ENCODE data around the gene KEAP1. TPM values are rescaled to one million over a fixed set of nuclear protein-coding genes. Genes with fewer than 3 reads are reported as not detected.
A peak's percentile ranks its signal among the peaks of the same experiment; 100 is the strongest.
"Not testable (repeated sequence)": the region's sequence is repeated elsewhere in the genome, so short reads cannot be mapped to it uniquely, and the experiment has no call there.

Gene KEAP1
- total RNA-seq, 1 donor from 2014 or later, result 63.9 TPM

DNA sequence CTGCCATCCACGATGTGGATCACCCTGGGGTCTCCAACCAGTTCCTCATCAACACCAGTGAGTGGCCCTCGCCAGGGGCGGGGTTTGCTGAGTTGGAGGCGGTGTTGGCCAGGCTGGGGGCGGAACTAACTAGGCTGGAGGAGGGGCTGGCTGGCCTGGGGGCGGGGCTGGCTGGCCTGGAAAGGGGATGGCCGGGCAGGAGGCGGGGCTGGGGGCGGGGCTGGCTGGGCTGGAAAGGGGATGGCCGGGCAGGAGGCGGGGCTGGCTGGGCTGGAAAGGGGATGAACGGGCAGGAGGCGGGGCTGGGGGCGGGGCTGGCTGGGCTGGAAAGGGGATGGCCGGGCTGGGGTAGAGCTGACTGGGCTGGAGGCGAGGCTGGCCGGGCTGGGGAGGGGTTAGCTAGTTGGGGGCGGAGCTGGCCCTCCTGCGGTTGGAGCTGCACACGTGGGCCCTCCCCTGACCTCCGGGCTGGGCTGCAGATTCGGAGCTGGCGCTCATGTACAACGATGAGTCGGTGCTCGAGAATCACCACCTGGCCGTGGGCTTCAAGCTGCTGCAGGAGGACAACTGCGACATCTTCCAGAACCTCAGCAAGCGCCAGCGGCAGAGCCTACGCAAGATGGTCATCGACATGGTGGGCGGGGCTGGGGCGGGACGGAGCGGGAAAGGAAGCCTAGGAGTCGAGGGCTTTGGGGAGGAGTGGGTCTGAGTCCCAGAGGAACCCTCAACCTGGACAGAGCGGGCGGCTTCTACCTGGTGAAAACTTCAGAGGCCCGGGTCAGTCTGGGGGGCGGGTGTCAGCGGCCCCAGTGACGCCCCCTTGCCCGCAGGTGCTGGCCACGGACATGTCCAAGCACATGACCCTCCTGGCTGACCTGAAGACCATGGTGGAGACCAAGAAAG lies 41.9 kb downstream of the KEAP1 start:
- ATAC-seq (peak; percentile 97), DNase-seq (ENCODE audit: low spot score) (peak; percentile 98)
- intact Hi-C loops (cut with DNase I), result no loop called here

DNA sequence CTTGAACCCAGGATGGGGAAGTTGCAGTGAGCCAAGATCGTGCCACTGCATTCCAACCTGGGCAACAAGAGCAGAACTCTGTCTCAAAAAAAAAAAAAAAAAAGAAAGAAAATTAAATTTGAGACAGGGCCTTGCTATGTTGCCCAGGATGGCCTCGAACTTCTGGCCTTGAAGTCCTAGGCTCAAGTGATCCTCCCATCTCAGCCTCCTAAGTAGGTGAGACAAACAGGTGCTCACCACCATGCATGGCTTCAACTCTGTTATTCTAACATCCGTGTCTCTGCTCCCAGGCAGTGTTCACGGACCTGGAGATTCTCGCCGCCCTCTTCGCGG lies 42.5 kb downstream of the KEAP1 start:
- intact Hi-C loops (cut with DNase I), result no loop called here
- DNase-seq (ENCODE audit: low spot score) (no peak), ATAC-seq (no peak)

DNA sequence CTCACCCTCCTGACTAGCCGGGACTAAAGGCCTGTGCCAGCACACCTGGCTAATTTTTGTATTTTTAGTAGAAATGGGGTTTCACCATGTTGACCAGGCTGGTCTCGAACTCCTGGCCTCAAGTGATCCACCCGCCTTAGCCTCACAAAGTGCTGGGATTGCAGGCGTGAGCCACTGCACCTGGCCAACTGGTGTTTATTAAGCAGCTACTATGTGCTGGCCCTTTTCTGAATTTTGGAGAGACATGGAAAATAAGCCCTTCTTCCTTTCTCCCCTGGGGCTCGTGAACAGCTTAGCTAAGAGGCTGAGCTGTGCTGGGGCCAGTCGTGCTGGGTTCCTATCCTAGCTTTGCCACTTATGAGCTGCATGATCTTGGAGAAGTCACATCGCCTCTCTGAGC lies 44.4 kb downstream of the KEAP1 start:
- ATAC-seq; DNase-seq (ENCODE audit: low spot score); intact Hi-C loops (cut with DNase I): not testable (repeated sequence)

DNA sequence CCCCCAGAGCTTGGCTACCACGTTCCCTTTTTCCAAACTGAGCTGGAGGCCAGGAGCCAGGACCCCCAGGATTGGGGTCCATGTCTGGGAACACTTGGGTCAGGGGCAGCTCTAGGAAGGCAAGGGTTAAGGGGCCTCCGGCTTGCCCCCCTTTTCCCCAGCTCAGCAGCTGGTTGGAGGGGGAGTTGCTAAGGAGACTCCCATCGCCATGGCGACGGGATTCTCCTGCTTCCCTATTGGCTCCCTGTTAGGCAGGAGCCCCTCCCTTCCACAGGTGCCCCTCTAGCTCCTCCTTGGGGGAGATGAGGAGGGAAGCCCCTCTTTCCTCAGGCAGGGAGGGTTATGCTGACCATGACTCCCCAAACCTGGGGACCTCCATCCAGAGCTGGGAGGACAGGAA lies 48.9 kb downstream of the KEAP1 start:
- intact Hi-C loops (cut with DNase I), result no loop called here
- DNase-seq (ENCODE audit: low spot score) (no peak), ATAC-seq (no peak)

DNA sequence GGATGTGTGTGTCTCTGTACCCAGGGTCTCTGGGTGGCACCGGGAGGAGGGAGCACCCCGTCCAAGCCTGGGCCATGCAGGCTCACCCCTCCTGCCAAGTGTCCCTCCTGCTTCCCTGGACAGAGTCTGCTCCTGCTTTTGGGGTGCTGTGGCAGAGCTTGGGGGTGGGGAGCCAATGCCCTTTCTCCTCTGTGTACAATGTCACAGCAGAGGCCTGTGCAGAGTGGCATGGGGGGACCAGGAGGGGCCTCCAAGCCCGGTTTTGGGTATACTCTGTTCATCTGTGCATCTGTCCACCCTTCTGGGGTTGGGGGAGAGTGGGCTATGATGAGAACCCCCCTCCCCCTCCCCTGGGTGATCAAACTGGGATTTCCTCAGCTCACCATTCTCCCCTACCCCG lies 49.3 kb downstream of the KEAP1 start:
- DNase-seq (ENCODE audit: low spot score) (no peak), ATAC-seq (no peak)
- intact Hi-C loops (cut with DNase I), result no loop called here

DNA sequence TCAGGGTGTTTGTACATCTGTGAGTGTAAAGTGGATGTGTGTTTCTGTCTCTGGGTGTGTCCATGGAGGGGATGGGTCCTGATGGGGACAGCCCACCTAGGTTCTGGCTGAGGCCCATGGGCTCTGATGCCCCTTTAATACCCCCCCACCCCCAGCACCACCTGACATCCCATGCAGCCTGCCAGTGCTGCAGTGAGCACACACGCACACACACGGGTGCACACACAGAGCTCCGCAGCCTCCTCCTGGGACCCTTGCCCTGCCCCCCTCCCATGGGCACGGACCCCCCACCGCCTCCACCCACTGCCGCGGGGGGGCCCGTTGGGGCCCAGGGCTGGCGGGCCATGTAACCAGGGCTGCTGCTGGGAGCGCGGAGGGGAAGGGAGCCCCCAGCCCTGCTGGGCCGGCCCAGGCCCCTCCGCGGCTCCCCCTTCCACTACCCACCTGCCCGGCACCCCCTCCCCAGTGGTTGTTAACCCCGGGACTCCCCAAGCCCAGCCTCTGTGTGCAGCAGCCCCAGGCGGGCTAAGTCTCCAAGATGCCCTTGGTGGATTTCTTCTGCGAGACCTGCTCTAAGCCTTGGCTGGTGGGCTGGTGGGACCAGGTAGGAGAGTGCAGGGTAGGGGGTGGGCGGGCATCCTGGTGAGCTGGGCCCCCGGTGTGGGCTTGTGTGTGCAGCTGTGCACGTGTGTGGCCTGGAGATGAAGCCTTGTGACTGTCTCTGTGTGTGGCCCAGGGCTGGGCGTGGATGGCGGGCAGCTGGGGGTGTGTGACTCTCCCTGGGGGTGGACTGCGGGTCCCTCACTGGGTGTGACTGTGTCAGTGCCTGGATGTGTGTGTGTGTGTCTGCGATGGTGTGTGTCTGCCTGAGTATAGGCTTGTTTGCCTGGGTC lies 50.2 kb downstream of the KEAP1 start:
- ATAC-seq (peak; percentile 44), DNase-seq (ENCODE audit: low spot score) (no peak)

DNA sequence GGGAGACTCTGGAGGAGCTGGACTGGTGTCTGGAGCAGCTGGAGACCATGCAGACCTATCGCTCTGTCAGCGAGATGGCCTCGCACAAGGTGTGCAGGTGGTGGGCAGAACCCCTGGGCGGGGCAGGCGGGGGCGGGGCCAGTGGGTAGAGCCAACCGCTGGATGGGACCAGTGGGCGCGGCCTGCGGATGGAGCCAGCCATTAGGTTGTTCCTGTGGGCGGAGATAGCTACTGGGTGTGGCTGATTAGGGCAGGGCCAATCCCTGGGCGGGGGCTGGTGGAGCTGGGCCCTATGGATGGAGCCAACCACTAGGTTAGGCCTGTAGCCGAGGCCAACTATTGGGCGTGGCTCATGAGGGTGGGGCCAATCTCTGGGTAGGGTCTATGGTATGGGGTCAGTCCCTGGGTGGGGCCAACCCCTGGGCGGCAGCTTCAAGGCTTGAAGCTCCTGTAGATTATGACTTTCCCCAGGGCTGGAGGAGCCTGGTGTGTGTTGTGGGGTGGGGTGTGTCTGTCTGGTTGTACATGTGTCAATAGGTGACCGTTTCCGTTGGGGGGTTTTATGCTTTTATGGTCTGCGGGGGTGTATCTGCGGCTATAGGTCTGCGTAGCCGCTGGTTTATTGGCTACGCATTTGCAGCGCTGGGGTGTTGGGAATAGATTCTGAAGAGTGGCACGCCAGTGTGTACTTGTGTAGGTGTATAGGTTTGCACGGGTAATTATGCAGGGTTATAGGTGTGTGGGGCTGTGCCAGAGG lies 52.1 kb downstream of the KEAP1 start:
- intact Hi-C loops (cut with DNase I), result no loop called here
- ATAC-seq, result no peak

More for the DNA sequence above, 50.2 kb downstream of the KEAP1 start:
- intact Hi-C loops (cut with DNase I), result no loop called here

DNA sequence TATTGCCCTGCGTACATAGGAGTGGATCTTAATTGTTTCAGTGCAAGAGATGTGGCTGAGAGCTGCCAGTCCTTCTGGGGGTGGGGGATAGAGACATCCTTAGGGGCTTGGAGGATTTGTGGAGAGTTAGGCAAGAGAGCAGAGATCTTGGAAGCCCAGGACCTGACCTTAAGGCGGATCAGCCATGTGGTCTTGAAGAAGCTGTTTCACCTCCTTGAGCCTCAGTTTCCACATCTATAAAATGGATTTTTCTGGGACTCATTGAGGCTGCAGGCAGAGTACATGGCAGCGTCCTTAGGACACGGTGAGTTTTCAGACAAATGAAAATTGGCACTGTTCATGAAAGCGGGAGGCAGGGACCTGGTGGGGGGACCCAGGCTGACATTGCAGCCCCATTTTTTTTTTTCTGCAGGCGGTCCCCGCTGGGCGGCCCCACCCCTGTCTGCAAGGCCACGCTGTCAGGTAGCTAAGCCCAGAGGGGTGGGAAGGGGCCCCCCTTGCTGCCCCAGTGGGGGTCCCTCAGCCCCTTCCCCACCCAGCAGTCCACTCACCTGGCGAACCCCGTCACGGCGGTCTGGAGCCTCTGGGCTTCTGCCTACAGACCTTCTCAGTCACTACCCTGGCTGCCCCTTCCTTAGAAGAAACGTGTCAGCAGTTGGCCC lies 52.8 kb downstream of the KEAP1 start:
- no peak for ATAC-seq
- intact Hi-C loops (cut with DNase I), result no loop called here
- DNase-seq (ENCODE audit: low spot score), result no peak

More for the DNA sequence above, 52.1 kb downstream of the KEAP1 start:
- DNase-seq (ENCODE audit: low spot score), result no peak

DNA sequence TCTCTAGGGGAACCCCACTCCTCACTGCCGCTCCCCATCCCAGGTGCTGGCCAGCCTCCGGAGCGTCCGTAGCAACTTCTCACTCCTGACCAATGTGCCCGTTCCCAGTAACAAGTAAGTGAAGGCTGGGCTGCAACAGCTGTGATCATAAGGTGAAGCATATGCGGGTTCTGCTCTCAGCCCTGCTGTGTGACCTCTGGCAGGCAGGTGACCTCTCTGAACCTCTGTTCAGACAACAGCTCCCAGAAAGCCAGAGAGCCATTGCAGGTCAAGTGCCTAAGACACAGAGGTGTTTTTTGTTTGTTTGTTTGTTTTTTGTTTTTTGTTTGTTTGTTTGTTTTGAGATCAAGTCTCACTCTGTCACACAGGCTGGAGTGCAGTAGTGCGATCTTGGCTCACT lies 54.1 kb downstream of the KEAP1 start:
- no peak for ATAC-seq
- no peak for DNase-seq (ENCODE audit: low spot score)
- intact Hi-C loops (cut with DNase I), result no loop called here

DNA sequence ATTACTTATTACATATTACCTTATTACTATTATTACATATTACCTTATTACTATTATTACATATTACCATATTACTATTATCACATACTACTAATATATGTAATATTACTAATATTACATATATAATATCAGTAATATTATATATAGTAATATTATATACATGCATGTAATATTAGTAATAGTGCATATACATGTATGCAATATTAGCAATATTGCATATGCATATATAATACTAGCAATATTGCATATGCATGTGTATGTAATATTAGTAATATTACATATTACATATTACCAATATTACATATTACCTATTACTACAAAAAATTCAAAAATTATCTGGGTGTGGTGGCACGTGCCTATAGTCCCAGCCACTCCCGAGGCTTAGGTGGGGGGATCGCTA lies 60.5 kb downstream of the KEAP1 start:
- DNase-seq (ENCODE audit: low spot score) (no peak), ATAC-seq (no peak)
- intact Hi-C loops (cut with DNase I), result no loop called here

DNA sequence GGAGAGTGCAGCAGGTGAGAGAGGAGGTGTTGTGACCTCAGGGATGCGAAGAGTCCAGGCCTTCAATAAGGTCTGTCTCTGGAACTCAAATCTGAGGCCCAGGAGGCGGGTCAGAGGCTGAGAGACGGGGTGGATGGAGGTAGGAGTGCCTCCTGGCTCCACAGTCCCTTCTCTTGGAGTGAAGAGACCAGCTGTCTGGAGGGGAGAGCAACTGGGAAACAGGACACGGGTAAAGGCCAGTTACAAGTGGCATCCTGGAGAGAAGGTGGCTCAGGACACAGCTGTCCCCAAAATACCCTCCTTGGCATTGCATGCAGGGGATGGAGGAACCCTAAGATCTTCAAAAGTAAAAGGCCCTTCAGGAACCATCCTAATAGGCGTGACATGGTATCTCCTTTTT lies 63.6 kb downstream of the KEAP1 start:
- intact Hi-C loops (cut with DNase I), result no loop called here
- ATAC-seq (no peak), DNase-seq (ENCODE audit: low spot score) (no peak)

Small RNAs within 50 kb of the gene (microRNA-seq; reads per million reads assigned to microRNA genes)
- gene MIR1238, result not detected

Other genes starting within 250 kb of the KEAP1 start
- gene ICAM1, start 232.2 kb downstream of the KEAP1 start, total RNA-seq, result 30.7 TPM
- gene ICAM4, start 216.4 kb downstream of the KEAP1 start, total RNA-seq, result not detected
- 1.6 TPM for gene ICAM5, start 213.4 kb downstream of the KEAP1 start, total RNA-seq
- gene ZGLP1, start 193.5 kb downstream of the KEAP1 start, total RNA-seq, result 5.7 TPM
- 15.2 TPM for gene FDX2, start 187.3 kb downstream of the KEAP1 start, total RNA-seq
- 20.3 TPM for gene RAVER1, start 169.8 kb downstream of the KEAP1 start, total RNA-seq
- 10.5 TPM for gene ICAM3, start 163.7 kb downstream of the KEAP1 start, total RNA-seq
- 128 TPM for gene TYK2, start 122.8 kb downstream of the KEAP1 start, total RNA-seq
- 128 TPM for gene CDC37, start 99.8 kb downstream of the KEAP1 start, total RNA-seq
- gene PDE4A, start 82.8 kb downstream of the KEAP1 start, total RNA-seq, result 11.0 TPM
- 0.53 TPM for gene S1PR5, start 14.1 kb upstream of the KEAP1 start, total RNA-seq
- gene ATG4D, start 40.5 kb upstream of the KEAP1 start, total RNA-seq, result 15.1 TPM
- 25.0 TPM for gene KRI1, start 62.7 kb upstream of the KEAP1 start, total RNA-seq
- gene CDKN2D, start 65.6 kb upstream of the KEAP1 start, total RNA-seq, result 14.9 TPM
- gene AP1M2, start 84.0 kb upstream of the KEAP1 start, total RNA-seq, result not detected
- gene SLC44A2, start 122.2 kb upstream of the KEAP1 start, total RNA-seq, result 281 TPM
- 198 TPM for gene ILF3, start 151.0 kb upstream of the KEAP1 start, total RNA-seq
- 43.8 TPM for gene QTRT1, start 198.1 kb upstream of the KEAP1 start, total RNA-seq
- 136 TPM for gene DNM2, start 214.7 kb upstream of the KEAP1 start, total RNA-seq

Data from sciatic nerve (tissue), 2 donors.